ENCODE results near the gene PAPOLB.

DNA sequence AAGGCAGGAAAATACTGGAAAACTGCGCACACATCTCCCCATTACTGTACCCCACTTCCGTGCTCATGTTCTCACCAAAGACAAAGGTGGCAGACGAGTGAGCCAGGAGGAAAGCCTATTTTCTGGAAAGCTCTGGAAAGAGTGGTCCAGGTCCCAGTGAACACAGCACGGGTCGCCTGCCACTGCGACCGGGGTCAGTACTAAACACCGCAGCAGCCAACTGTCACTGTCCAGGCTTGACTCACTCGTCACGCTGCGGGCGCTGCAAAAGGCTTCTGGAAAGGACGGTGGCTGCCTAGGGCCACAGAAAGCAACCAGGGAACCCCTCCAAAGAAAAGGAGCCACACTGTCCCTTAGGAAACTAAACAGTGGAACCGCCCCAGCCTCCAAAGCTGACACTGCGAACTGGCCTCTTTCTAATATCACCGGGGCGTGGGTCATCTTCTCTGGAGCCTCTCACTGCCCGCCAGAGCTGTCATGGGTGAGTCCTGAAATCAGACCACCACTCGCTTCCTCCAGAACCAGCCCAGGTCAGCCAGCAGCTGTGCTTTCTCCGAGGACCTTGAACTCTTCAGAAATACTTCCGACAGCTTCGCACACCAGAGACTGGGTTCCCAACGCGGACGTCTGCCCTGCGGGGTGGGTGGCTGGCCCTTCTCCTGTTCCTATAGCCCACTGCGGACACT, 17.7 kb upstream of the PAPOLB start:
- TF ChIP-seq TAF7 (optimal IDR thresholded peaks at IDR 0.05; ENCODE audit: borderline replicate concordance, low read depth, low read length) (no peak), POLR2AphosphoS5 (IDR thresholded peaks at IDR 0.05; ENCODE audit: low read depth, low read length) (no peak), RXRA (IDR thresholded peaks at IDR 0.05; ENCODE audit: insufficient read depth, low read depth, low read length) (no peak), JUND (IDR thresholded peaks at IDR 0.05; ENCODE audit: low read length) (no peak), FOSL1 (IDR thresholded peaks at IDR 0.05; ENCODE audit: insufficient read depth, low read depth, low read length) (no peak), GTF2F1 (IDR thresholded peaks at IDR 0.05; ENCODE audit: borderline replicate concordance, low read depth, low read length) (no peak), MAFK (IDR thresholded peaks at IDR 0.05; ENCODE audit: low read depth, low read length) (no peak), EZH2 (IDR thresholded peaks at IDR 0.05; ENCODE audit: low read depth, low read length, severe bottlenecking) (no peak), RFX5 (IDR thresholded peaks at IDR 0.05; ENCODE audit: borderline replicate concordance, low read depth, low read length) (no peak), KDM1A (IDR thresholded peaks at IDR 0.05; ENCODE audit: borderline replicate concordance, low read length) (no peak)
- TF ChIP-seq, protein P1, sequence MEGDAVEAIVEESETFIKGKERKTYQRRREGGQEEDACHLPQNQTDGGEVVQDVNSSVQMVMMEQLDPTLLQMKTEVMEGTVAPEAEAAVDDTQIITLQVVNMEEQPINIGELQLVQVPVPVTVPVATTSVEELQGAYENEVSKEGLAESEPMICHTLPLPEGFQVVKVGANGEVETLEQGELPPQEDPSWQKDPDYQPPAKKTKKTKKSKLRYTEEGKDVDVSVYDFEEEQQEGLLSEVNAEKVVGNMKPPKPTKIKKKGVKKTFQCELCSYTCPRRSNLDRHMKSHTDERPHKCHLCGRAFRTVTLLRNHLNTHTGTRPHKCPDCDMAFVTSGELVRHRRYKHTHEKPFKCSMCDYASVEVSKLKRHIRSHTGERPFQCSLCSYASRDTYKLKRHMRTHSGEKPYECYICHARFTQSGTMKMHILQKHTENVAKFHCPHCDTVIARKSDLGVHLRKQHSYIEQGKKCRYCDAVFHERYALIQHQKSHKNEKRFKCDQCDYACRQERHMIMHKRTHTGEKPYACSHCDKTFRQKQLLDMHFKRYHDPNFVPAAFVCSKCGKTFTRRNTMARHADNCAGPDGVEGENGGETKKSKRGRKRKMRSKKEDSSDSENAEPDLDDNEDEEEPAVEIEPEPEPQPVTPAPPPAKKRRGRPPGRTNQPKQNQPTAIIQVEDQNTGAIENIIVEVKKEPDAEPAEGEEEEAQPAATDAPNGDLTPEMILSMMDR (IDR thresholded peaks at IDR 0.05; ENCODE audit: control extremely low read depth in 1 of 3, insufficient read depth in 1 of 3, low read depth in 1 of 3, low read length in 3 of 3): no peak
- TF ChIP-seq, protein P2, sequence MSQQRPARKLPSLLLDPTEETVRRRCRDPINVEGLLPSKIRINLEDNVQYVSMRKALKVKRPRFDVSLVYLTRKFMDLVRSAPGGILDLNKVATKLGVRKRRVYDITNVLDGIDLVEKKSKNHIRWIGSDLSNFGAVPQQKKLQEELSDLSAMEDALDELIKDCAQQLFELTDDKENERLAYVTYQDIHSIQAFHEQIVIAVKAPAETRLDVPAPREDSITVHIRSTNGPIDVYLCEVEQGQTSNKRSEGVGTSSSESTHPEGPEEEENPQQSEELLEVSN (IDR thresholded peaks at IDR 0.05): no peak

Data from H1 (cell line).